Mesendoderm (in vitro differentiated cells): ENCODE results near the gene PDE6C.

Experiments
- DNase-seq: peaks from one replicate; pipeline ENCODE4 v3.0.0; 2013
- H2AK5ac ChIP-seq: 2 replicates; pipeline ENCODE4 v1.6.1; 2013; ENCODE audit warnings: low read length, inconsistent platforms
- H2BK120ac ChIP-seq: 2 replicates; pipeline ENCODE4 v1.6.1; 2013; ENCODE audit warnings: low read depth, mild to moderate bottlenecking, low read length, moderate library complexity, mixed read lengths
- H2BK15ac ChIP-seq: replicated peaks from 2 replicates; pipeline ENCODE4 v1.6.1; 2013; ENCODE audit warnings: low read depth, mild to moderate bottlenecking, moderate library complexity
- H2BK5ac ChIP-seq: 2 replicates; pipeline ENCODE4 v1.6.1; 2013; ENCODE audit warnings: low read length, inconsistent platforms
- H3K18ac ChIP-seq: 2 replicates; pipeline ENCODE4 v1.6.1; 2013; ENCODE audit warnings: mild to moderate bottlenecking, low read length, mixed read lengths
- H3K23ac ChIP-seq: one replicate; pipeline ENCODE4 v1.6.1; 2013; ENCODE audit warnings: low read length
- H3K27ac ChIP-seq: 2 replicates; pipeline ENCODE4 v1.5.1; 2013; ENCODE audit warnings: low read depth, mild to moderate bottlenecking, inconsistent platforms, low read length, moderate library complexity
- H3K27me3 ChIP-seq: 2 replicates; pipeline ENCODE4 v1.6.1; 2013; ENCODE audit warnings: low read length, control low read depth, mild to moderate bottlenecking, inconsistent platforms; ENCODE audit not compliant: insufficient read depth, poor library complexity
- H3K36me3 ChIP-seq: 2 replicates; pipeline ENCODE4 v1.6.1; 2013; ENCODE audit warnings: low read length, inconsistent platforms; ENCODE audit not compliant: control insufficient read depth, insufficient read depth
- H3K4ac ChIP-seq: one replicate; pipeline ENCODE4 v1.6.1; 2013; ENCODE audit warnings: low read depth, mild to moderate bottlenecking, low read length, moderate library complexity
- H3K4me1 ChIP-seq: 2 replicates; pipeline ENCODE4 v1.6.1; 2013; ENCODE audit warnings: low read depth, low read length, inconsistent platforms; ENCODE audit not compliant: control insufficient read depth
- H3K4me2 ChIP-seq: 2 replicates; pipeline ENCODE4 v1.6.1; 2013; ENCODE audit warnings: low read length
- H3K4me3 ChIP-seq: 2 replicates; pipeline ENCODE4 v1.5.1; 2013; ENCODE audit warnings: mild to moderate bottlenecking, low read length
- H3K56ac ChIP-seq: one replicate; pipeline ENCODE4 v1.6.1; 2013; ENCODE audit warnings: low read length
- H3K79me1 ChIP-seq: 2 replicates; pipeline ENCODE4 v1.6.1; 2013; ENCODE audit warnings: low read length, inconsistent platforms
- H3K79me2 ChIP-seq: 2 replicates; pipeline ENCODE4 v1.6.1; 2013; ENCODE audit warnings: mild to moderate bottlenecking, low read length; ENCODE audit not compliant: control insufficient read depth, insufficient read depth
- H3K9ac ChIP-seq: 2 replicates; pipeline ENCODE4 v1.6.1; 2013; ENCODE audit warnings: low read length, inconsistent platforms
- H4K5ac ChIP-seq: one replicate; pipeline ENCODE4 v1.6.1; 2013; ENCODE audit warnings: low read length
- H4K8ac ChIP-seq: one replicate; pipeline ENCODE4 v1.6.1; 2013; ENCODE audit warnings: low read depth, mild to moderate bottlenecking, control low read depth, low read length, moderate library complexity
- WGBS: extraction: QIAGEN DNeasy Blood & Tissue Kit; methylation state at CpG from one replicate; pipeline ENCODE4 v1.1.7; 2013; ENCODE audit warnings: low lambda C conversion rate, missing lambda C conversion rate; ENCODE audit not compliant: insufficient coverage; ENCODE audit errors: extremely low coverage; 5-methylcytosine and 5-hydroxymethylcytosine counted together

PDE6C gene

DNA sequence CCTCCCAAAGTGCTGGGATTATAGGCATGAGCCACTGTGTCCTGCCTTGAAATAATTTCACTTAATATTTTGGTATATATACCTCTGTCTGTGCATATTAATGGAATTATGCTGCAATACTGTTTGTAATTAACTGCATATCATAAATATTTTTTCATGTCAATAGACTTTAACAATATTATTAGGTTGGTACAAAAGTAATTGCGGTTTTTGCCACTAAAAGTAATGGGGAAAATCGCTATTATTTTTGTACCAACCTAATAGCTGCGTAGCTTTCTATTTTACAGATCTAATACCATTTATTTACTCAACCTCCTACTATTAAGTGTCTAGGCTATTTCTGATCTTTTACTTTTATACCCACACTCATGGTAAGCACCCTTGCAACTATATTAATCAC lies 3.9 kb upstream of the PDE6C start:
- DNase-seq, result no peak
- Histone ChIP-seq H3K9ac (no peak overlapping the region), H3K27me3 (no peaks in the 10 kb centered on the region)

GRCh38 chr10:93613126-93613525 lies 789 bp downstream of the PDE6C start:
- Histone ChIP-seq H3K27me3 (no peaks in the 10 kb centered on the region), H3K56ac (no peak overlapping the region), H3K79me1 (no peaks in the 10 kb centered on the region), H2BK15ac (no peak overlapping the region), H4K5ac (no peak overlapping the region), H3K4me3 (no peak overlapping the region), H2BK5ac (no peak overlapping the region), H3K4ac (no peak overlapping the region), H3K4me1 (no peaks in the 10 kb centered on the region), H3K4me2 (no peak overlapping the region), H3K79me2 (no peaks in the 10 kb centered on the region), H3K9ac (no peak overlapping the region), H3K23ac (no peak overlapping the region), H3K27ac (no peak overlapping the region), H4K8ac (no peak overlapping the region), H3K36me3 (no peaks in the 10 kb centered on the region), H2AK5ac (no peak overlapping the region), H2BK120ac (no peak overlapping the region), H3K18ac (no peak overlapping the region)
- no CpG with 5 or more reads among the region's 3 CpGs for WGBS
- no peak for DNase-seq

More for the DNA sequence above, 3.9 kb upstream of the PDE6C start:
- no peak overlapping the region for H2BK15ac ChIP-seq
- H4K8ac ChIP-seq, result no peak overlapping the region
- no peak overlapping the region for H3K27ac ChIP-seq
- no peak overlapping the region for H3K4me3 ChIP-seq
- H4K5ac ChIP-seq, result no peak overlapping the region
- H2BK5ac ChIP-seq, result no peak overlapping the region
- no peak overlapping the region for H3K4ac ChIP-seq
- no peak overlapping the region for H2BK120ac ChIP-seq
- no peak overlapping the region for H2AK5ac ChIP-seq
- H3K36me3 ChIP-seq, result no peaks in the 10 kb centered on the region
- H3K79me2 ChIP-seq, result no peaks in the 10 kb centered on the region
- H3K4me1 ChIP-seq, result no peaks in the 10 kb centered on the region
- no peaks in the 10 kb centered on the region for H3K79me1 ChIP-seq
- H3K18ac ChIP-seq, result no peak overlapping the region
- WGBS, result no CpG with 5 or more reads among the region's 3 CpGs
- H3K23ac ChIP-seq, result no peak overlapping the region
- H3K4me2 ChIP-seq, result no peak overlapping the region
- H3K56ac ChIP-seq, result no peak overlapping the region

DNA sequence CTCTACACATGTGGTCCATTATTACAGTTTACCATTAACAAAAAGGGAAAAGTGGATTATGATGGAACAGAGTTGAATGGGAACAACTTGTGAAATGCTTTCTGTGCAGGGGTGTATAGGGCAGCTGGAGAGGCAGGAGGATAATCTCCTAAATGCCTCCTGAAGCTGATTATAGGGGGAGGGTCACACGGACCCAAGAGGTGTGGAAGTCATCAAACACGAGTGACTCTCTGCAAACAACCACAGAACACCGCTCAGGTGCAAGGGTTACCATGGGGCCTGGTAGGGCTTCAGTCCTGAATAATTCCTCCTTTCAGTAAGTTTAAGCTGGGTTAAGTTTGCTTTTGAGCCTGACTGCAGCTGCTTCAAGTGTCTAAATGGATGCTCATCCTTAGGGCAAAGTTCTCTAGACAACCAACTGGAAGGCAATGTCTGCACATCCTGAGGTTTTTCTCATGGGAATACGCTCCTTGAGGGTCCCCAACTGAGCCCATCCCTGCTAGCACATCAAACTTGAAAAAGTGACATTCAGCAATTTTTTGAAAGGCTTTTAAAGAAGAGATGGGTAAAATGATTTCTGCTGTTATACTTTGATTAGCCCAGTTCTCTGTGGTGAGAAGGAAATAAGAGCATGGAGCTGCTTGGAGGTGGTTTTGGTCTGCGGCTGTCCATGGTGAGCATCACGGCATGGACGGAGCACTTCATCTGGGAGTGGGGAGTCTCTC lies 1.9 kb downstream of the PDE6C start:
- Histone ChIP-seq H3K4ac (no peak overlapping the region), H3K4me1 (no peaks in the 10 kb centered on the region), H2BK15ac (no peak overlapping the region), H3K56ac (no peak overlapping the region), H2BK120ac (no peak overlapping the region), H3K4me2 (no peak overlapping the region), H3K79me2 (no peaks in the 10 kb centered on the region), H3K27me3 (no peaks in the 10 kb centered on the region), H3K36me3 (no peaks in the 10 kb centered on the region), H3K79me1 (no peaks in the 10 kb centered on the region), H3K27ac (no peak overlapping the region), H4K5ac (no peak overlapping the region), H4K8ac (no peak overlapping the region), H3K18ac (no peak overlapping the region), H3K9ac (no peak overlapping the region), H3K4me3 (no peak overlapping the region), H2AK5ac (no peak overlapping the region), H3K23ac (no peak overlapping the region), H2BK5ac (no peak overlapping the region)
- WGBS, result no CpG with 5 or more reads among the region's 7 CpGs
- no peak for DNase-seq

DNA sequence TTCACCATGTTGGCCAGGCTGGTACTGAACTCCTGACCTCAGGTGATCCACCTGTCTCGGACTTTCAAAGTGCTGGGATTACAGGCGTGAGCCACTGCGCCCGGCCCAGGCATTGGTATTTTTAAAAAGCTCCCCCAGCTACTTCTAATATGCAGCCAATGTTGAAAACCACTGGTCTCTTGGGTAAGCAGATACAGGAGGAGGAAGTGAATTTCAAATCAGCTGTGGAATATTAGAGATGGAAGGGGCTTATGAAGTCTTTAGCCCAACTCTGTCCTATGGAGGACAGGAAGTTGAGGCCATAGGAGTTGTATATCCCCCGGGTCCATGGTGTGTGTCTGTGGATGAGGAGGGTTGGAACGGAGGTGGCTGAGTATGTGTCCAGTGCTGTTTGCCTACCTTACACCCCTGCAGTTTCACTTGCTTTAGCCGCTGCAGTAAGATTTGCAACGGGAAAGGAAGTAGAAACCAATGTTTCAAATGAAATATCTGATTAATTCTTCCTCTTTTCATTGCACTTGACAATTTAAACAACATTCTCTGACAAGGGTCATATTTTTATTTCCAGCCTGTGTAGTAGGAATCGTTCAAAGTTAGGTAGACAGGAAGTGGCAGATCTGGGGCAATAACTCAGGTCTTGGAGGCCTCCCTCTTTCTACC lies 3.4 kb downstream of the PDE6C start:
- Histone ChIP-seq H3K79me1 (no peaks in the 10 kb centered on the region), H2BK15ac (no peak overlapping the region), H3K56ac (no peak overlapping the region), H3K4me2 (no peak overlapping the region), H2BK5ac (no peak overlapping the region), H3K9ac (no peak overlapping the region), H3K36me3 (no peaks in the 10 kb centered on the region), H2BK120ac (no peak overlapping the region), H3K18ac (no peak overlapping the region), H3K27ac (no peak overlapping the region), H3K23ac (no peak overlapping the region), H3K4me1 (no peaks in the 10 kb centered on the region), H4K8ac (no peak overlapping the region), H2AK5ac (no peak overlapping the region), H3K27me3 (no peaks in the 10 kb centered on the region), H3K4me3 (no peak overlapping the region), H4K5ac (no peak overlapping the region), H3K79me2 (no peaks in the 10 kb centered on the region), H3K4ac (no peak overlapping the region)
- no CpG with 5 or more reads among the region's 9 CpGs for WGBS
- DNase-seq, result no peak

GRCh38 chr10:93620925-93621324 lies 8.6 kb downstream of the PDE6C start:
- Histone ChIP-seq H3K4me2 (no peak overlapping the region), H4K5ac (no peak overlapping the region), H2BK120ac (no peak overlapping the region), H2BK15ac (no peak overlapping the region), H3K79me1 (no peaks in the 10 kb centered on the region), H3K4ac (no peak overlapping the region), H3K79me2 (no peaks in the 10 kb centered on the region), H3K9ac (no peak overlapping the region), H2BK5ac (no peak overlapping the region), H3K4me3 (no peak overlapping the region), H3K4me1 (no peaks in the 10 kb centered on the region), H2AK5ac (no peak overlapping the region), H3K56ac (no peak overlapping the region), H3K18ac (no peak overlapping the region), H3K27ac (no peak overlapping the region), H3K27me3 (no peaks in the 10 kb centered on the region), H3K23ac (no peak overlapping the region), H3K36me3 (no peaks in the 10 kb centered on the region), H4K8ac (no peak overlapping the region)
- WGBS, result no CpG with 5 or more reads among the region's 7 CpGs
- DNase-seq, result no peak
